Keratinocyte (primary cell): ENCODE results near the gene RALY. TPM values are rescaled to one million over a fixed set of nuclear protein-coding genes. Genes with fewer than 3 reads are reported as not detected.

Experiments
- DNase-seq: peaks from one replicate; pipeline ENCODE4 v3.0.0-alpha.2; 2011; ENCODE audit warnings: low read depth, missing footprints, low spot score
- FAIRE-seq: peaks from 2 replicates; lab custom pipeline; 2011; peaks lifted over from hg19 to GRCh38; lab: Jason Lieb, UNC
- H2AFZ ChIP-seq: 2 replicates; pipeline ENCODE4 v1.6.0; 2012; ENCODE audit warnings: low read length, control low read depth, inconsistent platforms; ENCODE audit not compliant: control insufficient read depth
- H3K27ac ChIP-seq: 2 replicates; pipeline ENCODE4 v1.5.1; 2011; ENCODE audit warnings: low read length; ENCODE audit not compliant: control insufficient read depth, insufficient read depth
- H3K27me3 ChIP-seq: 3 replicates; pipeline ENCODE4 v1.6.0; 2011; ENCODE audit warnings: low read length; ENCODE audit not compliant: control insufficient read depth, insufficient read depth; ENCODE audit errors: extremely low read depth
- H3K36me3 ChIP-seq, 2 experiments: 2 replicates in 1 of 2; 3 replicates in 1 of 2; pipeline ENCODE4 v1.5.1; 2011; ENCODE audit warnings: low read length in 2 of 2, mild to moderate bottlenecking in 1 of 2; ENCODE audit not compliant: control insufficient read depth in 2 of 2, insufficient read depth in 2 of 2; ENCODE audit errors: extremely low read depth in 1 of 2
- H3K4me1 ChIP-seq: 3 replicates; pipeline ENCODE4 v1.5.1; 2011; ENCODE audit warnings: low read length; ENCODE audit not compliant: control insufficient read depth, insufficient read depth; ENCODE audit errors: extremely low read depth
- H3K4me2 ChIP-seq: 3 replicates; pipeline ENCODE4 v1.6.0; 2011; ENCODE audit warnings: low read depth, low read length; ENCODE audit not compliant: control insufficient read depth, insufficient read depth; ENCODE audit errors: extremely low read depth
- H3K4me3 ChIP-seq, 3 experiments: fragments of 200-600 bp in 1 of 3; sonication (generic) in 1 of 3; 2 replicates in 2 of 3; 3 replicates in 1 of 3; pipeline ENCODE4 v1.5.1; 2011 to 2016; ENCODE audit warnings: low read length in 3 of 3, mild to moderate bottlenecking in 3 of 3, control low read depth in 2 of 3, inconsistent platforms in 1 of 3, low read depth in 1 of 3, mixed read lengths in 1 of 3, mixed run types in 1 of 3, moderate library complexity in 1 of 3; ENCODE audit not compliant: control insufficient read depth in 2 of 3, insufficient read depth in 2 of 3; ENCODE audit errors: extremely low read depth in 1 of 3
- H3K79me2 ChIP-seq: 2 replicates; pipeline ENCODE4 v1.6.0; 2012; ENCODE audit warnings: low read length; ENCODE audit not compliant: control insufficient read depth, insufficient read depth
- H3K9ac ChIP-seq: 3 replicates; pipeline ENCODE4 v1.6.0; 2011; ENCODE audit warnings: low read length; ENCODE audit not compliant: control insufficient read depth, insufficient read depth; ENCODE audit errors: extremely low read depth
- H3K9me1 ChIP-seq: 3 replicates; pipeline ENCODE4 v1.6.0; 2011; ENCODE audit warnings: low read length; ENCODE audit not compliant: control insufficient read depth, insufficient read depth; ENCODE audit errors: extremely low read depth
- H3K9me3 ChIP-seq: 2 replicates; pipeline ENCODE4 v1.5.1; 2012; ENCODE audit warnings: low read depth, low read length; ENCODE audit not compliant: control insufficient read depth
- H4K20me1 ChIP-seq: 3 replicates; pipeline ENCODE4 v1.6.0; 2011; ENCODE audit warnings: low read length; ENCODE audit not compliant: control insufficient read depth, insufficient read depth; ENCODE audit errors: extremely low read depth
- CTCF ChIP-seq, 3 experiments: IDR thresholded peaks in 1 of 3; conservative IDR thresholded peaks in 1 of 3; optimal IDR thresholded peaks in 1 of 3; 2 replicates in 2 of 3; 3 replicates in 1 of 3; pipeline versions ENCODE3 to v1.5.1; 2011; ENCODE audit warnings: low read length in 3 of 3, mild to moderate bottlenecking in 3 of 3, moderate library complexity in 2 of 3, control low read depth in 1 of 3, inconsistent platforms in 1 of 3; ENCODE audit not compliant: insufficient read depth in 2 of 3; ENCODE audit errors: extremely low read depth in 1 of 3
- EZH2 ChIP-seq: IDR thresholded peaks from one replicate; pipeline ENCODE4 v1.6.1; 2012; ENCODE audit warnings: inconsistent platforms, mild to moderate bottlenecking, low read length, moderate library complexity
- dilution Hi-C: fragments of 300-500 bp; cut with MboI; formaldehyde crosslinking; loops from one replicate; pipeline ENCODE4 v1.7.0; 2020; ENCODE audit warnings: low sequenced_read_pairs; ENCODE audit not compliant: extremely low pct_ligation_motif_present
- polyA plus RNA-seq, 5 experiments: library from polyadenylated mRNA; depleted of rRNA in 3 of 5; stranded (reverse) in 3 of 5; stranded (forward) in 1 of 5; unstranded in 1 of 5; fragments of >200 nt; gene quantifications; 1 replicate in 1 of 5; 2 replicates in 3 of 5; 3 replicates in 1 of 5; pipeline versions ENCODE4 v1.2.1 to v1.2.3, GENCODE V29; 2011 to 2012; ENCODE audit warnings: missing spikeins in 2 of 5, low read depth in 1 of 5, low replicate concordance in 1 of 5

The RALY gene
- polyA plus RNA-seq, 1 donor (not counting 4 experiments of a cell fraction or from before 2014, with no cell fraction given), result 118 TPM

GRCh38 chr20:34122274-34122980 is 128.7 kb downstream of the RALY start:
- FAIRE-seq (no peak), DNase-seq (no peak)
- no peak overlapping the region for H3K4me2 ChIP-seq
- H3K9me1 ChIP-seq, result no peaks in the 10 kb centered on the region
- H3K9me3 ChIP-seq, result no peaks in the 10 kb centered on the region
- no peaks in the 10 kb centered on the region for H3K27me3 ChIP-seq
- H3K79me2 ChIP-seq, result no peaks in the 10 kb centered on the region
- H3K36me3 ChIP-seq, result no peaks in the 10 kb centered on the region
- no peak overlapping the region for H3K9ac ChIP-seq
- H3K27ac ChIP-seq, result no peak overlapping the region
- dilution Hi-C loops, result no loop called here
- TF ChIP-seq EZH2 (no peak), CTCF (optimal IDR thresholded peaks at IDR 0.05 in 1 of 3, IDR thresholded peaks at IDR 0.05 in 1 of 3, conservative IDR thresholded peaks at IDR 0.05 in 1 of 3; ENCODE audit: extremely low read depth in 1 of 3, insufficient read depth in 2 of 3, low read length in 3 of 3) (no peak)
- H4K20me1 ChIP-seq, result no peaks in the 10 kb centered on the region
- H2AFZ ChIP-seq, result no peak overlapping the region
- no peak overlapping the region for H3K4me3 ChIP-seq
- no peaks in the 10 kb centered on the region for H3K4me1 ChIP-seq

- Histone ChIP-seq H3K36me3 (no peaks in the 10 kb centered on the region), H3K9me3 (no peaks in the 10 kb centered on the region), H3K9ac (no peak overlapping the region), H3K9me1 (no peaks in the 10 kb centered on the region), H3K27ac (no peak overlapping the region), H3K27me3 (no peaks in the 10 kb centered on the region), H3K4me2 (no peak overlapping the region), H2AFZ (no peak overlapping the region), H3K4me1 (no peaks in the 10 kb centered on the region), H3K79me2 (no peaks in the 10 kb centered on the region), H4K20me1 (no peaks in the 10 kb centered on the region), H3K4me3 (no peak overlapping the region)
- TF ChIP-seq EZH2 (no peak), CTCF (optimal IDR thresholded peaks at IDR 0.05 in 1 of 3, IDR thresholded peaks at IDR 0.05 in 1 of 3, conservative IDR thresholded peaks at IDR 0.05 in 1 of 3; ENCODE audit: extremely low read depth in 1 of 3, insufficient read depth in 2 of 3, low read length in 3 of 3) (no peak)
- FAIRE-seq, result no peak
- dilution Hi-C loops, result no loop called here
- no peak for DNase-seq
These were observed 129.6 kb downstream of the RALY start for GRCh38 chr20:34123309-34123708.
